ENCODE data around the gene FHOD3.

The FHOD3 gene

GRCh38 chr18:36660311-36660710, 362.8 kb downstream of the FHOD3 start:
- no peak overlapping the region for H3K4me3 ChIP-seq (ENCODE audit: low read depth, low read length)
- TF ChIP-seq CTCF (IDR thresholded peaks at IDR 0.05; ENCODE audit: insufficient read depth, low read depth, low read length, missing control alignments) = no peak
- no peak for DNase-seq (ENCODE audit: low read depth)

- H3K4me3 ChIP-seq (ENCODE audit: low read depth, low read length) = no peak overlapping the region
- TF ChIP-seq CTCF (IDR thresholded peaks at IDR 0.05; ENCODE audit: insufficient read depth, low read depth, low read length, missing control alignments) = peak; percentile 22
- peak; percentile 41 for DNase-seq (ENCODE audit: low read depth)
Observed at GRCh38 chr18:36661999-36662398, 364.5 kb downstream of the FHOD3 start.

GRCh38 chr18:36663312-36663711, 365.8 kb downstream of the FHOD3 start:
- no peak for DNase-seq (ENCODE audit: low read depth)
- H3K4me3 ChIP-seq (ENCODE audit: low read depth, low read length) = no peak overlapping the region
- TF ChIP-seq CTCF (IDR thresholded peaks at IDR 0.05; ENCODE audit: insufficient read depth, low read depth, low read length, missing control alignments) = no peak

GRCh38 chr18:36665952-36666351, 368.4 kb downstream of the FHOD3 start:
- no peak overlapping the region for H3K4me3 ChIP-seq (ENCODE audit: low read depth, low read length)
- no peak for TF ChIP-seq CTCF (IDR thresholded peaks at IDR 0.05; ENCODE audit: insufficient read depth, low read depth, low read length, missing control alignments)

GRCh38 chr18:36667811-36668210, 370.3 kb downstream of the FHOD3 start:
- TF ChIP-seq CTCF (IDR thresholded peaks at IDR 0.05; ENCODE audit: insufficient read depth, low read depth, low read length, missing control alignments) = no peak
- no peak for DNase-seq (ENCODE audit: low read depth)
- no peak overlapping the region for H3K4me3 ChIP-seq (ENCODE audit: low read depth, low read length)

More at GRCh38 chr18:36665952-36666351, 368.4 kb downstream of the FHOD3 start:
- DNase-seq (ENCODE audit: low read depth) = no peak

- H3K4me3 ChIP-seq (ENCODE audit: low read depth, low read length) = no peak overlapping the region
- DNase-seq (ENCODE audit: low read depth) = no peak
- no peak for TF ChIP-seq CTCF (IDR thresholded peaks at IDR 0.05; ENCODE audit: insufficient read depth, low read depth, low read length, missing control alignments)
Observed at GRCh38 chr18:36668349-36668748, 370.8 kb downstream of the FHOD3 start.
